Fibroblast of gingiva (primary cell): ENCODE measurements around the gene NUTM2D.
"Not testable (repeated sequence)": the region's sequence is repeated elsewhere in the genome, so short reads cannot be mapped to it uniquely, and the experiment has no call there.

Source experiments
- DNase-seq: peaks from one replicate; pipeline ENCODE4 v3.0.0-alpha.2; 2011; ENCODE audit warnings: low read depth

The NUTM2D gene

DNA sequence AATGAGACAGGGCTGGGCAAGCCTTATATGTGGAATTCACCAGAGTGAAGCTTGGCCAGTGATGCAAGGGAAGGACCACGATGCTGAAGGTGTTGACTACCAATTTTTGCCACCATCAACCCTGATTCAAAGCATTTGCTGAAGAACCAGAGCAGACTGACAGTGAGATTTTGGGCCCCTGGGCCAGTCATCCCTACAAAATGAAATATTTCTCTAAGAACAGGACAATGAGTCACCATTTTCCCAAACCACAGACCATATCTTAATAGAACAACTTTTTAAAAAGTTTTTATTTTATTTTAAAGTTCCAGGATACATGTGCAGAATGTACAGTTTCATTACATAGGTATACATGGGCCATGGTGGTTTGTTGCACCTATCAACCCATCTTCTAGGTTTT, 16.5 kb downstream of the NUTM2D start:
- DNase-seq: not testable (repeated sequence)

DNA sequence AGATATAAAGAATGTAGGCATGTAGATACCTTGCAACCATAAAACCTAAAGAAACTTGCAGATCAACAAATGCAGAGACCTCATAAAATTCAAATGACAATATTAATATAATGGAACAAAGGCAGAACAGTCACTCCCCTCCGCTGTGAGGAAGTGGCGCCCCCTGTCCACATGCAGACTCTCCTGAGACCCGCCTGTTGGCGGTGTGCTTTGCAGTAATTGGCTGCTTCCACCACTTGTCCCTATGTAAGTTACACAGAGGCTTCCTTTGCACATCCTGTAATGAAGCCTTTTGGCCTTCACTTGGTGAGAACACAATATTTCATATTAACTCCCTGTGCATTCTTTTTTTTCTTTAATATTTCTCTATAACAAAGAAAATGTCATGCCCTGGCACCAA, 21.6 kb downstream of the NUTM2D start:
- DNase-seq: not testable (repeated sequence)

DNA sequence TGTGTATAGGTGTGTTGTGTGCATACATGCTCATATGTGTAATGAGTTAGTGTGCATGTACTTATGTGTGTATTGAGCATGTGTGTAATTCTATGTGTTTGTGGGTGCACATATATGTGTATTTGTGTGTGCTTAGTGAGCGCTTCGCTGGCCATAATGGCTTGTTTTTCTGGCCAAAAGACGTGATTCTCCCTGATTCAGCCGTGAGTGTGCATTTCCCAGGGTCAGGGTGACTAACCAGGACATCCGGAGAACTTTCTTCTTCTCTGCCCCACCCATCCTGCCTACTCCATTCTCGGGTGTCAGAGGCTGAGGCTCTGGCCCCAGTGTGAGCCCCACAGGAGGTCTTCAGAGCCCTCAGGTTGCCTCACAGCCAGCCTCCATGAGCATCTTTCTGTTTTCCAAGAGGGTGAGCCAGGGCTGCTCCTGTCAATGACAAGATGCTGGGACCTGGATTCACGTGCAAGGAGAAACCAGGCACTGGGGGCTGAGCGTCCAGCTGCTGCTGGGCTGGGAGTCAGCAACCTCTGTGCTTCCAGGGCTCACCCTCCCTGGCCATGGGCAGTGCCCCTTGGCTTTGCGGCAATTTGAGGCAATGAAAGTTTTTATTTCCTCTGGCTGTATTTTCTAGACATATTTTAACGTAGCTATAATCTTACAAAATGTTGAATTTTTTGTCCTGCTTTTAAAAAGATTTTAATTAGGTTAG, 25.8 kb downstream of the NUTM2D start:
- DNase-seq: not testable (repeated sequence)

DNA sequence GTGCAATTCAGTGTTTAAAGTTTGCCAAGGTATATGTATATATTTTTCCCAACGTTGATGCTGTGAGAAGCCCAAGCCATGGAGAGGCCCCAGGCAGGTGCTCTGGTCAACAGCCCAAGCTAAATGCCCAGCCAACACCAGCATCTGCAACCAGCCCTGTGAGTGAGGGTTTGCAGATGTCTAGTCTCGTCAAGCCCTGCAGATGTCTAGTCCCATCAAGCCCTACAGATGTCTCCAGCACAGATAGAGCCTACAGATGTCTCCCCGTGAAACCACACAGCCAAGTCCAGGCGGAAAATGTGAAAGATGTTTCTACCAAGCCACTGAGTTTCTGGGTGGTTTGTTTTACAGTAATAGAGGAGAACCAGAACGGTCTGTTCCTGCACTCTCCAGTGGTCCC, 26.7 kb downstream of the NUTM2D start:
- DNase-seq: not testable (repeated sequence)

DNA sequence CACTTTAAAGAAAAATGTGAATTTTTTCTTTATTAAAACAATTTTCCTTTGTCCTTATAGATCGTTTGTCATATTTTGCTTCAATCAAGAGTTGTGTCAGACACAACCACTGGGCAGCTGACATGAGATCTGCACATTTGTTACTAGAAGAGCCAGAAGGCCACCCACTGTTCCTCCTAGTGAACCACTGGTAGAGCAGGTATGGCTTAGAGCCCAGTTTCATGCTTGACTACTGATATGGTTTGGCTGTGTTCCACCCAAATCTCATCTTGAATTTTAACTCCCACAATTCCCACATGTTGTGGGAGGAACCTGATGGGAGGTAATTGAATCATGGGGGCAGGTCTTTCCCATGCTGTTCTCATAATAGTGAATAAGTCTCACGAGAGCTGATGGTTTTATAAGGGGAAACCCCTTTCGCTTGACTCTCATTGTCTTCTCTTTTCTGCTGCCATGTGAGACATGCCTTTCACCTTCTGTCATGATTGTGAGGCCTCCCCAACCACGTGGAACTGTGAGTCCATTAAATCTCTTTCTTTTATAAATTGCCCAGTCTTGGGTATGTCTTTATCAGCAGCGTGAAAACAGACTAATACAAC, 28.3 kb downstream of the NUTM2D start:
- not testable (repeated sequence) for DNase-seq

DNA sequence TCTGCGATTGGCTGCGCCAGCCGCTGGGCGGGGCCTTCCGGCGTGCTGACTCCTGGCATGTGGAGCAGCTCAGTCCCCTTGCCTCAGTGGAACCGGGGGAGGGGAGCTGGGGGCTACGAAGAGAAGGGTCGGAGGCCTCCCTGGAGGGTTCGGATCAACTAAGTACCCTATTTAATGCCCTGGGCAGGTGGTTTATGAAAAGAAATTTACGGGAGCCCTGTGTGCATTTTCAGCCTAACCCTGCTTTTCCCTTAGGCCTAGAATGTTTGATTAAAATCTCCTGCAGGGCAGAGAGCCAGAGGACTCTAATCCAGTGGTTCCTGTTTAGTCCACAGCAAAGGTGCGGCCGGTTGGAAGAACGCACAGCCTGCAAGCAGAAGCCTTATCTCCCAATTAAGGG, 33.8 kb downstream of the NUTM2D start:
- DNase-seq: not testable (repeated sequence)

DNA sequence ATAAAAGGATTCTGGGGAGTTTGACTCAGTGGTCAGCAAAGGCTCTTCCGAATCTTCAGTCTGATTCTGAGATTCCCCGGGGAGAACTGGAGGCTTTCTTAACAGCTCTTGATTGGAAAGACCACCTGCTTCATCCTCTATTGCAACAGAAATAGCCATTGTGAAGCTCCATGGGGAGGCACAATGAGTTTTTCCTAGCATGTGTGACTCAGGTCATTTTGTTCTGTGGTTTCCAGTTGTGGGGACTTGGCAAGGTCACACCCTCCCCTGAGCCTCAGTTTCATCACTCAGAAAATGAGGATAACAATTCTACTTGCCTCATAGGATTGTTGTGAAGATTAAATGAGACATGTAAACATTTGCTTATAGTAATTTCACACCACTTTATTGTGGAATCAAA, 38.7 kb downstream of the NUTM2D start:
- DNase-seq: not testable (repeated sequence)

DNA sequence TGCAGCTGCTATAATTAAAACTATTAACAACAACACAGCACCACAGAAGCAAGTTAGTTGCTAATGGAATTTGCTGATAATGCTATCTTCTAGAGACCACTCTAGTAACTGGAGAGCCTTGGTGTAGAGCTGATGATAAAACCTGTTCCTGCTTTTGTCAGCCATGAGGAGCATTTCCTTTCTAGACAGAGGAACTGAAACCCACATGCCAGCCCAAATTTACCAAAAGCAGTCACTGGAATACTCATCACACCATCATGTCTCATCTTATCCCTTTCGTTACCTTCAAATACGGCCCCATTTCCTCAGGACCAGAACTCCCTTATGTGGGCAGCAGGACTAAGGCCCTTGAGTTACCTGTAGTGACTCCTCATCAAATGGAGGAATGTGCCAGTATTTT, 40.9 kb downstream of the NUTM2D start:
- DNase-seq: not testable (repeated sequence)

- DNase-seq: not testable (repeated sequence)
These were observed 50.2 kb downstream of the NUTM2D start for GRCh38 chr10:87407516-87408467.

DNA sequence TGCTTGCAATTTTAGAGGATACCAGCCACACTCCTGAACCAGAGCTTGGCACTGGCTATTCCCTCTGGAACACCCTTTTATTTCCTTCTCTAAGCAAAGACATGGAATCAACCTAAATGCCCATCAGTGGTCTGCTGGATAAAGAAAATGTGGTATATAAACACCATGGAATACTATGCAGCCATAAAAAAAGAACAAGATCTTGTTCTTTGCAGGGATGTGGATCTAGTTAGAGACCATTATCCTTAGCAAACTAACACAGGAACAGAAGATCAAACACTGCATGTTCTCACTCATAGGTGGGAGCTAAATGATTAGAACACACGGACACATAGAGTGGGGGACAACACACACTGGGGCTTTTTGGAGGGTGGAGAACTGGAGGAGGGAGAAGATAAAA, 56.4 kb downstream of the NUTM2D start:
- not testable (repeated sequence) for DNase-seq
